ENCODE results near the gene AXL. TPM values are rescaled to one million over a fixed set of nuclear protein-coding genes. Genes with fewer than 3 reads are reported as not detected.

Gene AXL
- total and polyA plus RNA-seq, 2 of the 13 experiments (the other 11 are each of a cell fraction or from before 2014, with no cell fraction given) = 0.71 to 5.9 TPM

GRCh38 chr19:41264581-41265394, 45.8 kb downstream of the AXL start (continued):
- TF ChIP-seq CREBL2 (CRISPR knock-in tag; IDR thresholded peaks at IDR 0.05; ENCODE audit: borderline replicate concordance) = no peak; the same call in 1 of the 2 replicates
- TF ChIP-seq, protein P1, sequence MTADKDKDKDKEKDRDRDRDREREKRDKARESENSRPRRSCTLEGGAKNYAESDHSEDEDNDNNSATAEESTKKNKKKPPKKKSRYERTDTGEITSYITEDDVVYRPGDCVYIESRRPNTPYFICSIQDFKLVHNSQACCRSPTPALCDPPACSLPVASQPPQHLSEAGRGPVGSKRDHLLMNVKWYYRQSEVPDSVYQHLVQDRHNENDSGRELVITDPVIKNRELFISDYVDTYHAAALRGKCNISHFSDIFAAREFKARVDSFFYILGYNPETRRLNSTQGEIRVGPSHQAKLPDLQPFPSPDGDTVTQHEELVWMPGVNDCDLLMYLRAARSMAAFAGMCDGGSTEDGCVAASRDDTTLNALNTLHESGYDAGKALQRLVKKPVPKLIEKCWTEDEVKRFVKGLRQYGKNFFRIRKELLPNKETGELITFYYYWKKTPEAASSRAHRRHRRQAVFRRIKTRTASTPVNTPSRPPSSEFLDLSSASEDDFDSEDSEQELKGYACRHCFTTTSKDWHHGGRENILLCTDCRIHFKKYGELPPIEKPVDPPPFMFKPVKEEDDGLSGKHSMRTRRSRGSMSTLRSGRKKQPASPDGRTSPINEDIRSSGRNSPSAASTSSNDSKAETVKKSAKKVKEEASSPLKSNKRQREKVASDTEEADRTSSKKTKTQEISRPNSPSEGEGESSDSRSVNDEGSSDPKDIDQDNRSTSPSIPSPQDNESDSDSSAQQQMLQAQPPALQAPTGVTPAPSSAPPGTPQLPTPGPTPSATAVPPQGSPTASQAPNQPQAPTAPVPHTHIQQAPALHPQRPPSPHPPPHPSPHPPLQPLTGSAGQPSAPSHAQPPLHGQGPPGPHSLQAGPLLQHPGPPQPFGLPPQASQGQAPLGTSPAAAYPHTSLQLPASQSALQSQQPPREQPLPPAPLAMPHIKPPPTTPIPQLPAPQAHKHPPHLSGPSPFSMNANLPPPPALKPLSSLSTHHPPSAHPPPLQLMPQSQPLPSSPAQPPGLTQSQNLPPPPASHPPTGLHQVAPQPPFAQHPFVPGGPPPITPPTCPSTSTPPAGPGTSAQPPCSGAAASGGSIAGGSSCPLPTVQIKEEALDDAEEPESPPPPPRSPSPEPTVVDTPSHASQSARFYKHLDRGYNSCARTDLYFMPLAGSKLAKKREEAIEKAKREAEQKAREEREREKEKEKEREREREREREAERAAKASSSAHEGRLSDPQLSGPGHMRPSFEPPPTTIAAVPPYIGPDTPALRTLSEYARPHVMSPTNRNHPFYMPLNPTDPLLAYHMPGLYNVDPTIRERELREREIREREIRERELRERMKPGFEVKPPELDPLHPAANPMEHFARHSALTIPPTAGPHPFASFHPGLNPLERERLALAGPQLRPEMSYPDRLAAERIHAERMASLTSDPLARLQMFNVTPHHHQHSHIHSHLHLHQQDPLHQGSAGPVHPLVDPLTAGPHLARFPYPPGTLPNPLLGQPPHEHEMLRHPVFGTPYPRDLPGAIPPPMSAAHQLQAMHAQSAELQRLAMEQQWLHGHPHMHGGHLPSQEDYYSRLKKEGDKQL (CRISPR knock-in tag; IDR thresholded peaks at IDR 0.05; ENCODE audit: low read depth) = no peak
- TF ChIP-seq SOX6 (IDR thresholded peaks at IDR 0.05) = no peak
- no peak; the same call in 1 of the 2 replicates for TF ChIP-seq SOX6 (CRISPR knock-in tag; IDR thresholded peaks at IDR 0.05)
- TF ChIP-seq ZNF256 (CRISPR knock-in tag; conservative IDR thresholded peaks at IDR 0.05) = no peak
- TF ChIP-seq JDP2 (CRISPR knock-in tag; IDR thresholded peaks at IDR 0.05; ENCODE audit: borderline replicate concordance) = no peak
- TF ChIP-seq TFE3 (CRISPR knock-in tag; IDR thresholded peaks at IDR 0.05) = no peak
- no peak for TF ChIP-seq ZNF720 (CRISPR knock-in tag; IDR thresholded peaks at IDR 0.05)
- TF ChIP-seq CCAR2 (optimal IDR thresholded peaks at IDR 0.05; ENCODE audit: low read depth, low read length) = no peak
- TF ChIP-seq ZNF607 (CRISPR knock-in tag; IDR thresholded peaks at IDR 0.05; ENCODE audit: borderline replicate concordance) = no peak; the same call in none of the 2 replicates
- TF ChIP-seq TBX3 (IDR thresholded peaks at IDR 0.05; ENCODE audit: borderline replicate concordance) = no peak
- TF ChIP-seq IKZF5 (CRISPR knock-in tag; IDR thresholded peaks at IDR 0.05) = no peak
- TF ChIP-seq ZZZ3 (CRISPR knock-in tag; IDR thresholded peaks at IDR 0.05; ENCODE audit: borderline replicate concordance) = no peak
- TF ChIP-seq ZNF614 (CRISPR knock-in tag; IDR thresholded peaks at IDR 0.05; ENCODE audit: borderline replicate concordance) = no peak
- TF ChIP-seq AKAP8 (CRISPR knock-in tag; IDR thresholded peaks at IDR 0.05) = 0 out of 2 replicates have a peak, but pooled peaks have one; percentile 32
- peak; percentile 20 for TF ChIP-seq SRSF1 (optimal IDR thresholded peaks at IDR 0.05; ENCODE audit: low read depth, low read length)
- no peak for TF ChIP-seq HIVEP1 (CRISPR knock-in tag; IDR thresholded peaks at IDR 0.05)
- no peak for TF ChIP-seq ZNF800 (CRISPR knock-in tag; IDR thresholded peaks at IDR 0.05)
- TF ChIP-seq ZNF619 (CRISPR knock-in tag; IDR thresholded peaks at IDR 0.05) = no peak
- no peak for TF ChIP-seq ZBTB7B (CRISPR knock-in tag; IDR thresholded peaks at IDR 0.05)

All from HepG2 (cell line).